GM12878 (cell line): Measurements from ENCODE around the gene CCDC137. TPM values are rescaled to one million over a fixed set of nuclear protein-coding genes. Genes with fewer than 3 reads are reported as not detected.

Experiments used
- ATAC-seq: fragments of 200-7000 bp; cut with Tn5 transposase; 3 replicates; pipeline ENCODE4 v1.9.1; 2020; ENCODE audit warnings: mild to moderate bottlenecking, moderate library complexity
- BruUV-seq: library from RNA; stranded (reverse); fragments of 400-500 nt; replicated peaks from 2 replicates; lab custom pipeline; 2021; lab: Mats Ljungman, UMichigan
- CTCF ChIA-PET: fragments of 300-600 bp; sonication (Branson Sonifier 250); formaldehyde crosslinking; extraction: SDS; loops from one replicate; lab custom pipeline; 2021; ENCODE audit warnings: inconsistent platforms; lab: Yijun Ruan, JAX
- POLR2A ChIA-PET: fragments of 350-600 bp; formaldehyde crosslinking; extraction: SDS; loops from one replicate; lab custom pipeline; 2021; ENCODE audit warnings: inconsistent platforms; lab: Charles Lee
- RAD21 ChIA-PET: fragments of 300-600 bp; sonication (Branson Sonifier 250); formaldehyde crosslinking; loops from one replicate; lab custom pipeline; 2023; ENCODE audit warnings: antibody characterized with exemption; ENCODE audit not compliant: unreplicated experiment; lab: Charles Lee
- SMC1A ChIA-PET: fragments of 300-600 bp; sonication (Branson Sonifier 250); formaldehyde crosslinking; loops from one replicate; lab custom pipeline; 2023; ENCODE audit not compliant: unreplicated experiment, uncharacterized antibody; lab: Charles Lee
- DNase-seq: peaks from one replicate; pipeline ENCODE4 v3.0.0-alpha.2; 2011; ENCODE audit warnings: low read depth, low spot score
- FAIRE-seq: peaks from 3 replicates; lab custom pipeline; 2011; peaks lifted over from hg19 to GRCh38; lab: Jason Lieb, UNC
- H2AFZ ChIP-seq: 2 replicates; pipeline ENCODE4 v1.6.0; 2011; ENCODE audit warnings: low read depth, low read length, control low read depth; ENCODE audit not compliant: control insufficient read depth
- H3K27ac ChIP-seq: 2 replicates; pipeline ENCODE4 v1.5.1; 2011; ENCODE audit warnings: control low read depth; ENCODE audit not compliant: control insufficient read depth, insufficient read depth
- H3K27me3 ChIP-seq, 2 experiments: replicated peaks in 1 of 2; 2 replicates each; pipeline versions ENCODE4 v1.6.0 to v1.6.1; 2011; ENCODE audit warnings: low read length in 1 of 2; ENCODE audit not compliant: control insufficient read depth in 2 of 2, insufficient read depth in 2 of 2
- H3K36me3 ChIP-seq, 2 experiments: 2 replicates each; pipeline ENCODE4 v1.5.1; 2011; ENCODE audit warnings: low read length in 1 of 2; ENCODE audit not compliant: control insufficient read depth in 2 of 2, insufficient read depth in 2 of 2
- H3K4me1 ChIP-seq: 2 replicates; pipeline ENCODE4 v1.6.1; 2011; ENCODE audit warnings: mild to moderate bottlenecking, low read length, moderate library complexity, mixed read lengths; ENCODE audit not compliant: control insufficient read depth, insufficient read depth
- H3K4me2 ChIP-seq: 2 replicates; pipeline ENCODE4 v1.6.0; 2011; ENCODE audit warnings: control low read depth; ENCODE audit not compliant: control insufficient read depth, insufficient read depth
- H3K4me3 ChIP-seq: fragments of 200-600 bp; sonication (generic); 2 replicates; pipeline ENCODE4 v1.5.1; 2016
- H3K79me2 ChIP-seq: 2 replicates; pipeline ENCODE4 v1.6.0; 2011; ENCODE audit warnings: low read length; ENCODE audit not compliant: control insufficient read depth, insufficient read depth
- H3K9ac ChIP-seq: 2 replicates; pipeline ENCODE4 v1.8.0; 2011; ENCODE audit warnings: low read length, control low read depth, mixed read lengths; ENCODE audit not compliant: control insufficient read depth, insufficient read depth
- H3K9me3 ChIP-seq: replicated peaks from 3 replicates; pipeline ENCODE4 v1.5.1; 2011; ENCODE audit warnings: mild to moderate bottlenecking, low read length; ENCODE audit not compliant: control insufficient read depth, insufficient read depth
- H4K20me1 ChIP-seq: 2 replicates; pipeline ENCODE4 v1.6.0; 2011; ENCODE audit not compliant: control insufficient read depth, insufficient read depth
- BCL3 ChIP-seq: IDR thresholded peaks from 2 replicates; pipeline ENCODE4 v1.6.1; 2011; ENCODE audit warnings: borderline replicate concordance, low read depth, mild to moderate bottlenecking, moderate library complexity, low read length; ENCODE audit not compliant: insufficient read depth, poor library complexity, severe bottlenecking
- DPF2 ChIP-seq: fragments of 450-650 bp; IDR thresholded peaks from 2 replicates; pipeline ENCODE4 v1.6.1; 2017; ENCODE audit warnings: mild to moderate bottlenecking
- FOXM1 ChIP-seq: IDR thresholded peaks from 2 replicates; pipeline ENCODE4 v1.6.1; 2012; ENCODE audit warnings: low read depth, mild to moderate bottlenecking, inconsistent platforms, low read length, moderate library complexity
- MEF2B ChIP-seq: fragments of 450-650 bp; IDR thresholded peaks from 2 replicates; pipeline ENCODE4 v1.6.1; 2018; ENCODE audit warnings: mild to moderate bottlenecking, moderate library complexity; ENCODE audit not compliant: partially characterized antibody, poor library complexity, severe bottlenecking
- MXI1 ChIP-seq: fragments of 150-350 bp; IDR thresholded peaks from 2 replicates; pipeline ENCODE4 v1.6.1; 2011; ENCODE audit warnings: low read depth, mild to moderate bottlenecking, inconsistent platforms, low read length, improper control_type of control experiment
- POLR2AphosphoS5 ChIP-seq: IDR thresholded peaks from 2 replicates; pipeline ENCODE4 v1.6.1; 2011; ENCODE audit warnings: mild to moderate bottlenecking, low read length, inconsistent platforms
- PRDM15 ChIP-seq: fragments of 450-650 bp; formaldehyde crosslinking; IDR thresholded peaks from 2 replicates; pipeline ENCODE4 v1.4.0; 2020; ENCODE audit warnings: mild to moderate bottlenecking, moderate library complexity
- TAF1 ChIP-seq: IDR thresholded peaks from 2 replicates; pipeline ENCODE4 v1.6.1; 2011; ENCODE audit warnings: mild to moderate bottlenecking, low read depth, low read length, borderline replicate concordance
- TCF12 ChIP-seq: IDR thresholded peaks from 2 replicates; pipeline ENCODE4 v1.6.1; 2011; ENCODE audit warnings: low read depth, mild to moderate bottlenecking, low read length
- TCF7 ChIP-seq: IDR thresholded peaks from 2 replicates; pipeline ENCODE4 v1.6.1; 2014; ENCODE audit warnings: antibody characterized with exemption, borderline replicate concordance
- ZSCAN29 ChIP-seq: fragments of 450-650 bp; IDR thresholded peaks from 2 replicates; pipeline ENCODE4 v1.6.1; 2017; ENCODE audit warnings: mild to moderate bottlenecking, moderate library complexity
- WGBS: methylation state at CpG from one replicate; pipeline ENCODE4 v1.1.6; 2016; ENCODE audit warnings: low lambda C conversion rate; ENCODE audit not compliant: insufficient replicate concordance, insufficient coverage; ENCODE audit errors: missing lambda C conversion rate; 5-methylcytosine and 5-hydroxymethylcytosine counted together
- in situ Hi-C: fragments of 300-500 bp; cut with MboI; formaldehyde crosslinking; loops from 9 replicates; pipeline ENCODE4 v1.14.3; 2018; ENCODE audit warnings: mixed read lengths
- intact Hi-C: fragments of 100-400 bp; cut with micrococcal nuclease; formaldehyde crosslinking; loops from one replicate; pipeline ENCODE4 v1.14.2; 2022; ENCODE audit not compliant: unreplicated experiment
- polyA plus RNA-seq, 11 experiments: library from polyadenylated mRNA; depleted of rRNA in 4 of 11; unstranded in 6 of 11; stranded (reverse) in 5 of 11; fragments of >200 nt; fragmentation: Nextera tagmentation in 4 of 11; fragmentation: Illumina TruSeq in 1 of 11; extraction: Ambion mirVana in 4 of 11; extraction: Trizol in 1 of 11; gene quantifications; 1 replicate in 1 of 11; 2 replicates in 10 of 11; pipeline versions ENCODE4 v1.2.1 to v1.2.3, GENCODE V29; 2011 to 2016; ENCODE audit warnings: inconsistent platforms in 2 of 11, missing spikeins in 2 of 11, low read depth in 1 of 11
- total RNA-seq, 4 experiments: library from RNA; depleted of rRNA in 3 of 4; stranded (reverse); fragments of >200 nt in 3 of 4; fragmentation: Illumina TruSeq in 1 of 4; extraction: Trizol in 1 of 4; gene quantifications; 2 replicates each; pipeline versions ENCODE4 v1.2.1 to v1.2.3, GENCODE V29; 2013 to 2021

CCDC137 gene
- total and polyA plus RNA-seq, 10 of the 15 experiments (the other 5 are each of a cell fraction or from before 2014, with no cell fraction given): 2.2 to 45.4 (median 22.1) TPM

GRCh38 chr17:81691608-81692007, 25.1 kb downstream of the CCDC137 start:
- POLR2A ChIA-PET: no interaction called here
- H3K4me3 ChIP-seq: no peak overlapping the region
- no peaks in the 10 kb centered on the region; the same call in 1 of the 2 replicates for H4K20me1 ChIP-seq
- H3K79me2 ChIP-seq: no peaks in the 10 kb centered on the region; the same call in none of the 2 replicates
- ATAC-seq (no peak), DNase-seq (no peak), FAIRE-seq (no peak)
- intact Hi-C loops: no loop called here
- H3K4me2 ChIP-seq: no peak overlapping the region
- CTCF ChIA-PET: no interaction called here
- no peaks in the 10 kb centered on the region for H3K4me1 ChIP-seq
- in situ Hi-C loops: no loop called here
- no peak overlapping the region for H2AFZ ChIP-seq
- H3K9me3 ChIP-seq: no peaks in the 10 kb centered on the region
- H3K9ac ChIP-seq: no peak overlapping the region
- peaks cover 11 to 63% of the 10 kb centered on the region in 2 experiments; a peak in 3 of 4 replicates for H3K36me3 ChIP-seq
- SMC1A ChIA-PET: no interaction called here
- WGBS: 94% methylated on average over 20 of the region's 20 CpGs
- RAD21 ChIA-PET: no interaction called here
- no TSS peak for BruUV-seq
- no peak overlapping the region for H3K27ac ChIP-seq
- no peaks in the 10 kb centered on the region for H3K27me3 ChIP-seq
- TF ChIP-seq DPF2: no peak
- no peak for TF ChIP-seq TCF12
- TF ChIP-seq MXI1: no peak
- TF ChIP-seq TAF1: no peak
- no peak for TF ChIP-seq TCF7
- TF ChIP-seq MEF2B: no peak
- TF ChIP-seq POLR2AphosphoS5: no peak
- TF ChIP-seq PRDM15: no peak
- no peak for TF ChIP-seq ZSCAN29
- TF ChIP-seq BCL3: no peak
- no peak for TF ChIP-seq FOXM1
